ENCODE results near the gene TEPSIN.

The TEPSIN gene

GRCh38 chr17:81180836-81181810 is 57.7 kb downstream of the TEPSIN start:
- no peak for DNase-seq

GRCh38 chr17:81179861-81180260 is 59.0 kb downstream of the TEPSIN start:
- DNase-seq, result no peak

GRCh38 chr17:81179220-81179619 is 59.6 kb downstream of the TEPSIN start:
- no peak for DNase-seq
